MM.1S (cell line): Measurements from ENCODE around the gene IFNL4.

ENCODE experiments used
- DNase-seq: peaks from one replicate; pipeline ENCODE4 v3.0.0-alpha.2; 2015
- H2AFZ ChIP-seq: fragments of 300-600 bp; sonication (generic); 2 replicates; pipeline ENCODE4 v1.6.0; 2016; ENCODE audit warnings: antibody characterized with exemption, low read length
- H3F3A ChIP-seq: fragments of 300-600 bp; sonication (generic); 2 replicates; pipeline ENCODE4 v1.6.1; 2016; ENCODE audit warnings: mild to moderate bottlenecking, antibody characterized with exemption, low read length, moderate library complexity, mixed read lengths; ENCODE audit not compliant: insufficient read depth
- H3K27ac ChIP-seq: fragments of 300-600 bp; sonication (generic); 2 replicates; pipeline ENCODE4 v1.5.1; 2016; ENCODE audit warnings: mild to moderate bottlenecking, low read length
- H3K27me3 ChIP-seq: fragments of 300-600 bp; sonication (generic); replicated peaks from 2 replicates; pipeline ENCODE4 v1.6.0; 2016; ENCODE audit warnings: low read length; ENCODE audit not compliant: insufficient read depth
- H3K36me3 ChIP-seq: fragments of 300-600 bp; sonication (generic); replicated peaks from 2 replicates; pipeline ENCODE4 v1.6.1; 2016; ENCODE audit warnings: mild to moderate bottlenecking, low read length, mixed read lengths; ENCODE audit not compliant: insufficient read depth
- H3K4me1 ChIP-seq: fragments of 300-600 bp; sonication (generic); 2 replicates; pipeline ENCODE4 v1.6.1; 2016; ENCODE audit warnings: low read length, mixed read lengths
- H3K4me2 ChIP-seq: fragments of 300-600 bp; sonication (generic); 2 replicates; pipeline ENCODE4 v1.6.0; 2016; ENCODE audit warnings: low read depth, low read length
- H3K4me3 ChIP-seq: fragments of 300-600 bp; sonication (generic); 2 replicates; pipeline ENCODE4 v1.5.1; 2016; ENCODE audit warnings: low read length, mixed read lengths
- H3K79me2 ChIP-seq: fragments of 300-600 bp; sonication (generic); 2 replicates; pipeline ENCODE4 v1.6.1; 2016; ENCODE audit warnings: mixed run types, low read length, mixed read lengths
- H3K9ac ChIP-seq: fragments of 300-600 bp; sonication (generic); 2 replicates; pipeline ENCODE4 v1.6.1; 2016; ENCODE audit warnings: low read length, mixed read lengths
- H3K9me2 ChIP-seq: fragments of 300-600 bp; sonication (generic); replicated peaks from 2 replicates; pipeline ENCODE4 v1.6.1; 2016; ENCODE audit warnings: mild to moderate bottlenecking, low read length, mixed read lengths; ENCODE audit not compliant: insufficient read depth
- H3K9me3 ChIP-seq: fragments of 300-600 bp; sonication (generic); replicated peaks from 2 replicates; pipeline ENCODE4 v1.6.1; 2016; ENCODE audit warnings: mild to moderate bottlenecking, low read length, mixed read lengths; ENCODE audit not compliant: insufficient read depth
- H4K20me1 ChIP-seq: fragments of 300-600 bp; sonication (generic); 2 replicates; pipeline ENCODE4 v1.6.1; 2016; ENCODE audit warnings: mild to moderate bottlenecking, low read length, moderate library complexity, mixed read lengths; ENCODE audit not compliant: insufficient read depth
- EZH2 ChIP-seq: fragments of 300-600 bp; sonication (generic); optimal IDR thresholded peaks from 2 replicates; pipeline ENCODE3; 2017; ENCODE audit warnings: low read depth, mild to moderate bottlenecking, antibody characterized with exemption, low read length, mixed read lengths
- EZH2phosphoT487 ChIP-seq: fragments of 300-600 bp; sonication (generic); IDR thresholded peaks from 2 replicates; pipeline ENCODE4 v1.6.1; 2018; ENCODE audit warnings: antibody characterized with exemption, low read length
- TF ChIP-seq, protein P1 (sequence below): fragments of 300-600 bp; sonication (generic); IDR thresholded peaks from 2 replicates; pipeline ENCODE4 v1.5.1; 2016; ENCODE audit warnings: antibody characterized with exemption, low read length, mixed read lengths

The IFNL4 gene

GRCh38 chr19:39207293-39207836, 41.3 kb downstream of the IFNL4 start:
- no peak for DNase-seq
- H3K79me2 ChIP-seq: no peaks in the 10 kb centered on the region
- no peak for TF ChIP-seq EZH2
- TF ChIP-seq EZH2phosphoT487: no peak
- TF ChIP-seq, protein P1, sequence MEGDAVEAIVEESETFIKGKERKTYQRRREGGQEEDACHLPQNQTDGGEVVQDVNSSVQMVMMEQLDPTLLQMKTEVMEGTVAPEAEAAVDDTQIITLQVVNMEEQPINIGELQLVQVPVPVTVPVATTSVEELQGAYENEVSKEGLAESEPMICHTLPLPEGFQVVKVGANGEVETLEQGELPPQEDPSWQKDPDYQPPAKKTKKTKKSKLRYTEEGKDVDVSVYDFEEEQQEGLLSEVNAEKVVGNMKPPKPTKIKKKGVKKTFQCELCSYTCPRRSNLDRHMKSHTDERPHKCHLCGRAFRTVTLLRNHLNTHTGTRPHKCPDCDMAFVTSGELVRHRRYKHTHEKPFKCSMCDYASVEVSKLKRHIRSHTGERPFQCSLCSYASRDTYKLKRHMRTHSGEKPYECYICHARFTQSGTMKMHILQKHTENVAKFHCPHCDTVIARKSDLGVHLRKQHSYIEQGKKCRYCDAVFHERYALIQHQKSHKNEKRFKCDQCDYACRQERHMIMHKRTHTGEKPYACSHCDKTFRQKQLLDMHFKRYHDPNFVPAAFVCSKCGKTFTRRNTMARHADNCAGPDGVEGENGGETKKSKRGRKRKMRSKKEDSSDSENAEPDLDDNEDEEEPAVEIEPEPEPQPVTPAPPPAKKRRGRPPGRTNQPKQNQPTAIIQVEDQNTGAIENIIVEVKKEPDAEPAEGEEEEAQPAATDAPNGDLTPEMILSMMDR: no peak
- no peak overlapping the region for H3K27ac ChIP-seq
- no peak overlapping the region for H2AFZ ChIP-seq
- H3K9me2 ChIP-seq: no peaks in the 10 kb centered on the region
- no peak overlapping the region for H3K9ac ChIP-seq
- H3F3A ChIP-seq: no peaks in the 10 kb centered on the region
- H3K4me2 ChIP-seq: no peak overlapping the region
- H3K27me3 ChIP-seq: peaks cover 77% of the 10 kb centered on the region
- H3K36me3 ChIP-seq: no peaks in the 10 kb centered on the region
- H3K9me3 ChIP-seq: no peaks in the 10 kb centered on the region
- no peak overlapping the region for H3K4me3 ChIP-seq
- no peaks in the 10 kb centered on the region for H4K20me1 ChIP-seq
- H3K4me1 ChIP-seq: no peaks in the 10 kb centered on the region

GRCh38 chr19:39206122-39206521, 42.5 kb downstream of the IFNL4 start:
- no peak overlapping the region for H3K4me2 ChIP-seq
- peaks cover 75% of the 10 kb centered on the region for H3K27me3 ChIP-seq
- no peak overlapping the region for H3K4me3 ChIP-seq
- H3K4me1 ChIP-seq: no peaks in the 10 kb centered on the region
- H3K27ac ChIP-seq: no peak overlapping the region
- H3K36me3 ChIP-seq: no peaks in the 10 kb centered on the region
- no peak for DNase-seq
- no peak overlapping the region for H3K9ac ChIP-seq
- no peaks in the 10 kb centered on the region for H4K20me1 ChIP-seq
- no peak overlapping the region for H2AFZ ChIP-seq
- TF ChIP-seq, protein P1: no peak
- TF ChIP-seq EZH2phosphoT487: no peak
- TF ChIP-seq EZH2: no peak
- no peaks in the 10 kb centered on the region for H3K9me2 ChIP-seq
- no peaks in the 10 kb centered on the region for H3K79me2 ChIP-seq
- no peaks in the 10 kb centered on the region for H3K9me3 ChIP-seq
- no peaks in the 10 kb centered on the region for H3F3A ChIP-seq

GRCh38 chr19:39205449-39205764, 43.2 kb downstream of the IFNL4 start:
- no peak overlapping the region for H3K4me3 ChIP-seq
- H3K9me3 ChIP-seq: no peaks in the 10 kb centered on the region
- H3F3A ChIP-seq: no peaks in the 10 kb centered on the region
- no peak for DNase-seq
- no peaks in the 10 kb centered on the region for H3K79me2 ChIP-seq
- H3K36me3 ChIP-seq: no peaks in the 10 kb centered on the region
- no peak overlapping the region for H3K4me2 ChIP-seq
- H3K27me3 ChIP-seq: peaks cover 82% of the 10 kb centered on the region
- H4K20me1 ChIP-seq: no peaks in the 10 kb centered on the region
- no peak overlapping the region for H3K27ac ChIP-seq
- H3K9ac ChIP-seq: no peak overlapping the region
- H3K9me2 ChIP-seq: no peaks in the 10 kb centered on the region
- TF ChIP-seq, protein P1: no peak
- TF ChIP-seq EZH2: no peak
- TF ChIP-seq EZH2phosphoT487: no peak
- no peak overlapping the region for H2AFZ ChIP-seq
- no peaks in the 10 kb centered on the region for H3K4me1 ChIP-seq
